ENCODE results near the gene CTNNA2. TPM values are rescaled to one million over a fixed set of nuclear protein-coding genes. Genes with fewer than 3 reads are reported as not detected.

The CTNNA2 gene
- total RNA-seq, 6 donors from 2014 or later = not detected

DNA sequence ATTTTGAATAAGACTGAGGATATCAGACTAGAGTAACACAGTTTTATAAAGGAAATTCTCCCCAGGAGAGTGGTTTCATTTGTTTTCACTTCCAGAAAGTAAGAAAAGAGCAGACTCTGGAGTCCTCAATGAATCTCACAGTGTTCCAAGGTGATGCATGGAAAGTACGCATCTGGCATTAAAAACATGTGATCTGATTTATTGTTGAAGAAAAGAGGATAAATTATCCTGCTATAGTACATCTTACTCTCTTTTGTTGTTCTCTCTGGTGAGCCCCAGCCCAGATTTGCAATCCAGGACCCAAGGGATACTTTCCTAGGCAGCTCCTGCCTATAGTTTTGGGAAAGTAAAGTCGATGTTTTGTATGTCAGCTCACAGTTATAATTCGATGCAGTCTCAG, 285.9 kb downstream of the CTNNA2 start:
- H3K36me3 ChIP-seq = no peaks in the 10 kb centered on the region
- ATAC-seq (ENCODE audit: low FRiP score in 2 of 2) = no peak

DNA sequence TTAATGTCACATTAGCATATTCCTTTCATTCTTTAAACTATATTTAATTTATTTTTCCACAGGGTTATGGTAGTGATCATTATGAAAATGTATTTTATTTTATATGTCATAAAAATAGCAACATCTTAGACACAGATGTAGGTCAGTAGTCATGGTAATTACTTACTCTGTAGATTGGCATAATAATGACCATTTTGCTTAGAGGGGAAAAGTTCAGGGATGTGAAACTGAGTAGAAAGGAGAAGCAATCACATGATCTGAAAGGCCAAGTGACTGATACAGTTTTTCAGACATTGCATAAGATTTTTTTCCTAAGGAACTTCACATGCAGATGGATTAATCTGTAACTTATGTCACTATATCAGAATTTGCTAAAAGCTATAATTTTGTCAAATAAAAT, 286.9 kb downstream of the CTNNA2 start:
- Histone ChIP-seq H3K4me3 (no peak overlapping the region), H3K36me3 (no peaks in the 10 kb centered on the region), H3K27ac (no peak overlapping the region), H3K9me3 (no peaks in the 10 kb centered on the region), H3K27me3 (no peaks in the 10 kb centered on the region), H3K4me1 (no peaks in the 10 kb centered on the region)
- TF ChIP-seq POLR2AphosphoS5 (IDR thresholded peaks at IDR 0.05) (no peak), POLR2A (IDR thresholded peaks at IDR 0.05) (no peak), EP300 (IDR thresholded peaks at IDR 0.05) (no peak)
- TF ChIP-seq, protein P1, sequence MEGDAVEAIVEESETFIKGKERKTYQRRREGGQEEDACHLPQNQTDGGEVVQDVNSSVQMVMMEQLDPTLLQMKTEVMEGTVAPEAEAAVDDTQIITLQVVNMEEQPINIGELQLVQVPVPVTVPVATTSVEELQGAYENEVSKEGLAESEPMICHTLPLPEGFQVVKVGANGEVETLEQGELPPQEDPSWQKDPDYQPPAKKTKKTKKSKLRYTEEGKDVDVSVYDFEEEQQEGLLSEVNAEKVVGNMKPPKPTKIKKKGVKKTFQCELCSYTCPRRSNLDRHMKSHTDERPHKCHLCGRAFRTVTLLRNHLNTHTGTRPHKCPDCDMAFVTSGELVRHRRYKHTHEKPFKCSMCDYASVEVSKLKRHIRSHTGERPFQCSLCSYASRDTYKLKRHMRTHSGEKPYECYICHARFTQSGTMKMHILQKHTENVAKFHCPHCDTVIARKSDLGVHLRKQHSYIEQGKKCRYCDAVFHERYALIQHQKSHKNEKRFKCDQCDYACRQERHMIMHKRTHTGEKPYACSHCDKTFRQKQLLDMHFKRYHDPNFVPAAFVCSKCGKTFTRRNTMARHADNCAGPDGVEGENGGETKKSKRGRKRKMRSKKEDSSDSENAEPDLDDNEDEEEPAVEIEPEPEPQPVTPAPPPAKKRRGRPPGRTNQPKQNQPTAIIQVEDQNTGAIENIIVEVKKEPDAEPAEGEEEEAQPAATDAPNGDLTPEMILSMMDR (IDR thresholded peaks at IDR 0.05) = no peak
- DNase-seq (no peak), ATAC-seq (ENCODE audit: low FRiP score in 2 of 2) (no peak)

More for the DNA sequence above, 285.9 kb downstream of the CTNNA2 start:
- Histone ChIP-seq H3K9me3 (no peaks in the 10 kb centered on the region), H3K27ac (no peak overlapping the region), H3K27me3 (no peaks in the 10 kb centered on the region), H3K4me3 (no peak overlapping the region), H3K4me1 (no peaks in the 10 kb centered on the region)
- 64 to 70% methylated on average over 3 of the region's 3 CpGs for WGBS, 2 donors
- TF ChIP-seq POLR2A (IDR thresholded peaks at IDR 0.05) (no peak), POLR2AphosphoS5 (IDR thresholded peaks at IDR 0.05) (no peak), EP300 (IDR thresholded peaks at IDR 0.05) (no peak)
- TF ChIP-seq, protein P1 (IDR thresholded peaks at IDR 0.05) = no peak
- DNase-seq = no peak

DNA sequence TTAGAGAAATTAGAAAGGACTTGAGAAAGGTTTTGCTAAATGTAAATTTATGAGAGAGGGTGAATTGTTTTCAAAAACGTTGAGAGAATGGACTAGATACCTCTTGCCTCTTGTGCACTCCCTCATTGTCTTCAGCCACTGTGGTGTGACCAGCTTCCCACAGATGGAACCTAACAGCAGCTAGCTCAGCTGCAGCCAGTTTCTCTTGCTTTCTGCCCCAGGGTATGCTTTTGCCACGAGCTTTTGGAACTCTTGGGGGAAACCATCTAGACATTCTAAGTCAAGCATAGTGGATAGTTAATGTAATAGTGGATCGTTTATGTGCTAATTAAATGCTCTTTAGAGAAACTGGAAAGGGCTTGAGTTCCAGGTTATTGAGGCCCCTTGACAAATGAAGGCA, 288.2 kb downstream of the CTNNA2 start:
- TF ChIP-seq POLR2AphosphoS5 (IDR thresholded peaks at IDR 0.05) = no peak
- TF ChIP-seq POLR2A (IDR thresholded peaks at IDR 0.05) = no peak
- TF ChIP-seq, protein P1 (IDR thresholded peaks at IDR 0.05) = no peak
- no peak for TF ChIP-seq EP300 (IDR thresholded peaks at IDR 0.05)
- Histone ChIP-seq H3K4me1 (no peaks in the 10 kb centered on the region), H3K4me3 (no peak overlapping the region), H3K27ac (no peak overlapping the region), H3K9me3 (no peaks in the 10 kb centered on the region), H3K27me3 (no peaks in the 10 kb centered on the region), H3K36me3 (no peaks in the 10 kb centered on the region)
- WGBS, 2 donors = 53 to 63% methylated on average over 3 of the region's 3 CpGs
- ATAC-seq (ENCODE audit: low FRiP score in 2 of 2) (no peak), DNase-seq (no peak)

DNA sequence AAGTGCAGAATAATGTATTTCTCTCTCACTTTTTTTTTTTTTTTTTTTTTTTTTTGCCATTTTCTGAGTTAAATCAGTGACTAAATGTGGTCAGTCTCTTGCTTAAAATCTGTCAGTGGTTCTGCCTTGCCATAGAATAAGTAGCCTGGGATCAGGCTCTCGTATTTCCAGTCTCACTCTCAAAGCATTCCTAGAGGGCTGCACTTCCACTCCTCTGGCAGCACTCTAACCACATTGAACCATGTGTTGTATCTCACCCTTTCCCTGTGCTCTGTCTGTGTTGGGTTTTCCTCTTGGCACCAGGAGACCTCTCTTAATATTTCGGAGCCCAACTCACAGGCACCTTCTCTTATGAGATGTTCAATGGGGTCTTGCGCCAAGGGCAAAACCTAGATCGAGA, 304.4 kb downstream of the CTNNA2 start:
- ATAC-seq (ENCODE audit: low FRiP score in 2 of 2) = no peak
- no peak overlapping the region for H3K27ac ChIP-seq

DNA sequence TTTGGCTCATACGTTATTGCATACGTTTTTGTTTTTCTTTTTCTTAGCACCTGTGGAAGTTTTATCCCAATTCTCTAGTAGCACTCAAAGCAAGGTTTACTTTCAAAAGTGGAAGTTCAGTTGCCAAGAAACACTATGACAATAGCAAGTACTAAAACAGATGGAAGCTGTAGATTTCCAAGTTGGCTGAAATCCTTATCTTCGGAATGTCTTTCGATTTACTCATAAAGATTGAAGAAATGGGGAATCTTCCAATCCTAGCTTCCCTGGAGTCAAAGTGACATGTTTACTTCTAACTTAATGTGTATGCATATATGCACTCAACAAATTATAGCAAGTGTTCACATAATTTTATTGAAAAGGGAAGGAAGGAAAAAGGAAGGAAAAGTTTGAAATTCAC, 307.4 kb downstream of the CTNNA2 start:
- ATAC-seq (ENCODE audit: low FRiP score in 2 of 2) = no peak
- 46 to 50% methylated on average over 4 of the region's 4 CpGs for WGBS, 2 donors
- DNase-seq = no peak

More for the DNA sequence above, 304.4 kb downstream of the CTNNA2 start:
- Histone ChIP-seq H3K27me3 (no peaks in the 10 kb centered on the region), H3K9me3 (no peaks in the 10 kb centered on the region), H3K36me3 (no peaks in the 10 kb centered on the region), H3K4me3 (no peak overlapping the region), H3K4me1 (no peaks in the 10 kb centered on the region)
- TF ChIP-seq, protein P1 (IDR thresholded peaks at IDR 0.05) = no peak
- no peak for DNase-seq
- 67 to 78% methylated on average over 4 of the region's 4 CpGs for WGBS, 2 donors

More for the DNA sequence above, 307.4 kb downstream of the CTNNA2 start:
- no peak for TF ChIP-seq POLR2AphosphoS5 (IDR thresholded peaks at IDR 0.05)
- TF ChIP-seq EP300 (IDR thresholded peaks at IDR 0.05) = no peak
- TF ChIP-seq POLR2A (IDR thresholded peaks at IDR 0.05) = no peak
- TF ChIP-seq, protein P1 (IDR thresholded peaks at IDR 0.05) = no peak
- H3K36me3 ChIP-seq = no peaks in the 10 kb centered on the region
- no peak overlapping the region for H3K4me3 ChIP-seq
- no peak overlapping the region for H3K27ac ChIP-seq
- no peaks in the 10 kb centered on the region for H3K4me1 ChIP-seq
- H3K9me3 ChIP-seq = no peaks in the 10 kb centered on the region
- no peaks in the 10 kb centered on the region for H3K27me3 ChIP-seq
